GM21717 (cell line): ENCODE data around the gene RTL1.

Source experiments
- ATAC-seq: cut with Tn5 transposase; IDR thresholded peaks from one replicate; pipeline ENCODE4 v1.9.1; 2021; ENCODE audit warnings: mild to moderate bottlenecking, moderate library complexity; ENCODE audit not compliant: unreplicated experiment

Gene RTL1

DNA sequence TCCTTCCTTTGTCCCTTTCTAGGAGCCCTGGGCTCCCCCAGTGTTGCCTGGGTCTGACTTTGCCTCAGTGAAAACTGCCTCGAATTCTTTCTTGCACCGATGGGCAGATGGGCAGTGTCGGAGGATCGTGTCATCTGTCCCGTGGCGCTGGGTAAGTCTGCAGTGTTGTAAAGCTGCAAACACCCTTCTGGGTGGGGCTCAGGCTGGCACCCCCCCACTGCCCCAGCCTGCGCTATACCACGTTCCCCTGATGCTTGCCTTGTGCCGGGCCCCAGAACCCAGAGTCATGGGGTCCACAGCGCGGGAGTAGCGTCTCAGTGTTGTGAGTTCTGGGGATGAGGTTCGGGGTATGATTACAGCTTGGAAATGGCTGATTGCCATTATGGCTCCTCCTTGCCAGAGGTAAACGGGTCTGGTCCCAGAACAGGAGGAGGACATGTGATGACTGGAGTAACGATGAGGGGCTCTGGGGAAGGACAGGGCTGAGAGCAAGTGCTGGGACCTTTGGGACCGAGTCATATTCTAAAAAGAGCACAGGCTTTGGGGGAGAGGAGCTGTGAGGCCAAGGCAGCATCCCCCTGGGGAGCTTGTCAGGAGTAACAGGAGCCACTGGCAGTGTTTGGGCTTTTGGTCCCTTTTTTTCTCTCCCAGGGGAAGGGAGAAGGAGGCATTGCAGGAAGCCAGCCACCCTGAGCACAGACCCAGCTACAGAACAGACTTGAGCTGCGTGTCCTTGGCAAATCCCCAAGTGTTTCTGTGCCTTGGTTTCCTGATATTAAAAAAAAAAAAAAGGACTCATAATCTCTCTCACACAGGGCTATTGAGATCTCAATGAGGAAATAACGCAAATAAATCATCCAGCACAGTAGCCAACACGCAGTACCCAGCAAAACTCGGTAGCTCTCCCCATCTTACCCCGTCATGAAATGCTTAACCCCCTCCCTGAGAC, 4.3 kb downstream of the RTL1 start:
- no peak for ATAC-seq

DNA sequence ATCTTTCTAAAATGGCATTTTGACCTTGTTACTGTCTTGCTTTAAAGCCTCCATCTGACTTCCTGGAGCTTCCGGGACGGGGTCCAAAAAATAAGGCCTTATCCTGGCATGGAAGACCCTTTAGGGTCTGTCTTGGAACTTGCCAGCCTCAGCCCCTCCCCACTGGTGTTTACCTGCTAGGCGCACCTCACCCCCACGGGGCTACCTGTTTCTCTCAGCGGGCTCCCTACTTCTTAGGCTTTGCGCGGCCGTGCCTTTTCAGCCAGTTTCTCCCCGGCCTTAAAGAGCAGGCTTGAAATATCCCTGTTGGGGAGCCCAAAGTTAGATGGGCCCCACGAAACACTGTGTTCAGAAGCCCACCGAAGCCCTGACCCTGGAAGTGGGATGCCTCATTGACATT, 5.1 kb downstream of the RTL1 start:
- ATAC-seq: no peak

DNA sequence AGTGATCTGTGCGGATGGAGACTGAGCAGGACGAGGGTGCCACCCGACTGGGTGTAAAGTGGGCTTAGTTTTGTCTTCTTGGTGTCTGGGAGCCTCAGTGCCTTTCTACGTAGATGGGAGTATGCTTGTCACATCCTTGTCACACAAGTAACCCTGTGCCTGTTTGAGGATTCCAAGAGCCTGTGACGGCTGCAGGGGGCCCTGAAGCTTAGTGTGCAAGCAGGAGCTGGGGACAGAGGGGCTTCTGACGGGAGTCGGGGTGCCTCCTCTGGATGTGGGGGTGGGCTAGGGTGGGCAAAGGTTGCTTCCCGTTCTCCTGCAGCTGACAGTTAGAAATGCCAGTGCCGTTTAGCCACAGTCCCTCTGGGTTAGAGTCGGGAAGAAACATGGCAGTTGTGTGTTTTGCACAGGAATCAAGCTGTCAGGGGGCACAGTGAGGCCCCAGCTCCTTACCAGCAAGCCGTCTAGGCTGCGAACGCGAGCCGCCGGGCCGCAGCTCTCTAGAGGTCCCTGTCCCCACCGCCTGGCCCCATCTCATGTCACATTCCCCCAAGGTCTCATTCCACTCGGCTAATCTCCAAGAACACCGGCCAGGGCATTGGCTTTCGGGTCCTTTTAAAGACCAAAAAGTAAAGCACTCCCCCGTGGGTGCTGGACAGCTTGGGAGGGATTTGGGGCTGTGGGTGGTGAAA, 7.0 kb downstream of the RTL1 start:
- no peak for ATAC-seq

DNA sequence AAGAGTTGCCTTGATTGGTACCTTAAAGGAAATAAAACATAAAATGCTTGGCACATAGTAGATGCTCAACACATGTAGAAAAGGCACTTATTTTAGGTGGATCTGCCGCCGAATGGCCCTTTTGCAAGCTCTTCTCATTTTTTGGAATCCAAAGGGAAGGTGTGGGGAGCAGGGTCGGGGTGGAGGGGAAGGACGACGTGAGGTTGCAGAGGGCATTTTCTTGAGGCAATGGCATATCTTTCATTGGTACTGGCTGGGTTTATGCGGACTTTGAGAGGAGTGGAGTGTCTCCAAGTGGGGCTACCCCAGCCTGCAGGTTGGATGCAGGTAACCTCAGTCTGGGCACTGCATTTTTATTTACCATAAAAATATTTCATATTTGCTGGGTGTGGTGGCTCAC, 8.1 kb downstream of the RTL1 start:
- ATAC-seq: no peak

DNA sequence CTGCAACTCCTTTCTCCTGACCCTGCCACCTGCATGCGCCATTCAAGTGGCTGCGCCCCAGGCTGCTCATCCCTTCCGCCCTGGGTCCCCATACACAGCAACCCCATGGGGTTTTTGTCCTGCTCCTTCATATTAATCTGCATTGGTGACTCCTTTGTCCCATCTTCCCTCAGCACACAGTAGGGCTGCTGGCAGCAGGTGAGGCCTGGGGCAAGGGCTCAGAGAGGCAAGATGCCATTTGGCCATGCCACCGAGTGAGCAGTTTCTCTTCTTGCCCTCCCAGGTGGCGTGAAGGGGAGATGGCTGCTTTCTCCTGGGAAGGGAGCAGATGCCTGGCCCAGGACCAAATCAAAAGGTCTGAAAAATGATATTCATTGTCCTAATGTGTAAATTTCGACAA, 9.1 kb downstream of the RTL1 start:
- ATAC-seq: no peak

DNA sequence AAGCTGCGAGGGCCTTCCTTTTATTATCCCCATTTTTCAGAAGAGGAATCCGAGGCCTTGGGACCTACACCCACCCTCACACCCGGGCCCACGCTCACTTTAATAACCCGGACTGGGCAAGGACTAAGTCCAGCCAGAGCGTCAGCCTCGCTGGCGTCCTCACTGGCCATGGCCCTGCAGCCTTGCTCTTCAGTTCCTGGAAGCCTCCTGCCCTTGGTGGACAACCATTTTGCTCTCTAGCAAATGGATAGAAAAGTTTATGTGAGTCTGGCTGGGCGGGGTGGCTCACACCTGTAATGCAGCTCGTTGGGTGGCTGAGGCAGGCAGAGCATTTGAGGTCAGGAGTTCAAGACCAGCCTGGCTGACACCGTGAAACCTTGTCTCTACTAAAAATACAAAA, 9.8 kb downstream of the RTL1 start:
- no peak for ATAC-seq

DNA sequence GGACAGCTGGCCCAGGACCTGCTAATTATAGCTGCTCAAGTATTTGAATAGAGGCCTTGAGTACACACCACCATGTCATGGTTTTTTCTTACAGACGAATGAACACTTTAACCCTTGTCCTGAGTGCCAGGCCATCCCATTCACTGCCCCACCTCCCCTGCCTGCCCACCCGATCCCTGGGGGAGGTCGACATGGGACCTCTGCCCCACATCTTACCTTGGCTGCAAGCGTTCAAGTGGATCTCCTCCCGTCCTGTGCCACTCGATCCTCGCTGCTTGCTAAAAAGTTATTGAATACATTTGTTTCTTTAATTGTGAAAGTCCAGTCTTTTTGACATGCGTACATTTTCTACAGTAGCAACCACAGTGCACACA, 10.3 kb downstream of the RTL1 start:
- ATAC-seq: no peak

DNA sequence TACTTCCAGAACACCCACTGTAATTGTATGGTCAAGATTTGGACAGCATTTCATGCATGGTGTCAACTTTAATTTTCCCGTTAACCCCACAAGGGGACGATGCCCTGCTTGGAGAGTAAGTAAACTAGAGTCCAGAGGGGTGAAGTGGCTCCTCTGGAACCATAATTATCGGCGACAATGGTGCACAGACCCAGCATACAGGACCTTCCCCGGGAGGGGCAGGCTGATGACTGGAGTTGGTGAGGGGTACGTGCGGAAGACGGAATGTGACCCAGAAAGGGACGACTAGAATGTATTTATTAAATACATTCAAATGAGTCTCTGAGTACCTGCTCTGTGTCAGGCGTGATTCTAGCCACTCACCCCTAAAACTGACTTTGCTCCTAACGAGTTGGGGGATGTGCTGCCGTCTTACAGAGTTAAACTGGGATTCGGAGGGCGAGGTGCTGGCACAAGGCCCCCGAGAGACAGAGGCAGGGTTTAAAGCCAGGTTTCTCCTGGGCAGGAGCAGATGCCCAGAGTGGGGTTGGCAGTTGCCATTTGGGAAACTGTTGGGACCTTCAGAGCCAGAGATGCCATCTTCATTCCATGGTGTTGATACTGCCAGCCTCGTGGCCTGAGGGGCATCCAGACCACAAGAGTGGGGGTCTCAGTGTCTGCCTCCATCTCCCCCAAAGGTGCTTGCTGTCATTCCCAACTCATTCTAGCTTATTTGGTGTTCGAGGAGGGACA, 10.9 kb downstream of the RTL1 start:
- no peak for ATAC-seq

DNA sequence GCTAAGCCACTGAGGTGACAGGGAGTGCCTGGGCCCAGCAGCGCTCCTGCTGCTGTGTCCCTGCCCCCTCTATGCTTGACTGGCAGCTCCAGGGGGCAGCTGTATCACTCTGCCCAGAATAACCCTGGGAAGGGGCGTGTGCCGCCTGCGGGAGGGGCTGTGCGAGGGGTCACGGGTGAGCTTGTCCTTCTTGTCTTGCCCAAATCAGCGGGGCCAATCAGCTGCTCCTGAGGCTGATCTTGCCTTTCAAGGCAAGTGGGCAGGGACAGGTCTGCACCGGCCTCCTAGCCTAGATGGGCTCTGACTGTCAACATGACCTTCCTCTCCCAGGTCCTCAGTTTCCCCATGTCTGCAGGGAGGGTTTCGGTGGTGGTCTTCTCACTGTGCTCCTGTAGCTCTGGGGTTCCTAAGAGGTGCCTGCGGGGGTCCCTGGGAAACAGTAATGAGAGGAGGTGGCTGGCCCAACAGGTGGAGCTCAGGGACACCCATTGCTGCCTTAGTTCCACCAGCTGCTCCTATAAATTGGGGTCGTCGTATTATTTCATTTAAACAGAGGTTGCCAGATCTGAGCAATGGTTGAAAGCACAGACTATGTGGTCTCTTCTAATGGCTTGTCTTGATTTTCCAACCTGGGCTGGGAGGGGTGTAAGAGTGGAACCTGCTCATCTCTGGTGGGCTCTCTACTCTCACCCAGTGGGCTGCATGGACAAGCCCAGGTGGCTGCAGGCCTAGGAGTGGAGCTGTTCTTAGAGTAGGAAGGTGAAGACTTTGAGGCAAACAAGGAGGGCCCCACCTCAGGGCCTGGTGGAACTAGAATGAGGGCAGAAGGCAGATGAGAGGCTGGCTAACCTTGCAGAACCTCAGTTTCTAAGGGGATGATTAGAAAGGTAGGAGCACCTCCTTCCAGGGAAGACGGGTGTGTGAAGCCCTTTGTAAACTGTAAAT, 11.7 kb downstream of the RTL1 start:
- ATAC-seq: no peak

DNA sequence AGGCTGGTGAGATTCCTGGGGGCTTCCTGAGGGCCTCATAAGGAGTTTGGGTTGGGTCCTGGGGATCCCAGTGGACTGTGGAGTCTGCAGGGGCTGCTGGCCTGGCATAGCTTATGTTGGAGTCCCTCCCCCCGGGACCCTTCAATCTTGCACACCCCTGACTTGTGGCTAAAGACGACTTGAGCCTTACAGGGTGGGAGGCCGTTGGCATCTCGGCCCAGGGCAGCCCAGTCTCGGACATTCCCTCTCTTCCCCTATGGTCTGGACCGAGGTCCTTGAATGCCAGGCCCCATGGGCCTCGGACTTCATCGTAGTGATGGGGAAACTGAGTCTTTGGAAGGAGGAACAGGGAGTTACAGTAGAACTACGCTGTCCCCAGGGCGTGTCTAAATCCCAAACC, 12.5 kb downstream of the RTL1 start:
- ATAC-seq: no peak

DNA sequence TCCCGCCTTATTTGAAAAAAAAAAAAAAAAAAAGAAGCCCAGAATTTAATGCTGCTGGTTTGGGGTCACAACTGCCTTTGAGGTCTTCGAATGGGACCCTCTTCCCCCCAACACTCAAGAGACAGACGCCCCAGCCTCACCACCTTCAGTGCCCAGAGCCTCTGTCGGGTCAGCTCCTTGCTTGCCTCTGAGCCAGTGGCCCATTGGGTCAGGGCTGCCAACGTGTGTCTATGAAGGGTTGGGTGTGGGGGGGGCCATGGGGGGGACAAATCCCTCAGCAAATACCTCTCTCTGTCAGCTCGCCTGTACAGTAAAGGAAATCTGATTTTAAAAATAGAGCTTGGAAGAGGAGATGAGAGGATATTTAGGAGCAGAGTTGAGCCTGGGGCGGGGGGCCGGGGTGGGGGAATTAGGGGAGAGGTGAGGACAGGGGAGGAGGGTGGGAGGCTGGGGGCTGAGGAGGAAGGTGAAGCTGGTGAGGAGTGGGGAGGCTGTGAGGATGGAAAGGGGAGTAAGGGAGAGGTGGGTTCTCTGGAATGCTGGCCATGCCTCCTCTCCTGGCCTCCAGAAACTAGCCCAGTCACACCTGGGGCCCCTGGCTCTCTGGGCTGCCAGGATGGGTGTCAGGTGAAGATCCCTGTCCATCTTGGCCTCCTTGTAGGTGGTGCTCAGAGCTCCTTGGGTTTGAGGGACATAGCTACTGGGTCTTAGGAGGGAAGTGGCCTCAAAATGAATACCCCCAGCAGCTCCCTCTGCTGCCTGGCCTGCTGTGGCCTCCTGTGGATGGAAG, 13.3 kb downstream of the RTL1 start:
- no peak for ATAC-seq

DNA sequence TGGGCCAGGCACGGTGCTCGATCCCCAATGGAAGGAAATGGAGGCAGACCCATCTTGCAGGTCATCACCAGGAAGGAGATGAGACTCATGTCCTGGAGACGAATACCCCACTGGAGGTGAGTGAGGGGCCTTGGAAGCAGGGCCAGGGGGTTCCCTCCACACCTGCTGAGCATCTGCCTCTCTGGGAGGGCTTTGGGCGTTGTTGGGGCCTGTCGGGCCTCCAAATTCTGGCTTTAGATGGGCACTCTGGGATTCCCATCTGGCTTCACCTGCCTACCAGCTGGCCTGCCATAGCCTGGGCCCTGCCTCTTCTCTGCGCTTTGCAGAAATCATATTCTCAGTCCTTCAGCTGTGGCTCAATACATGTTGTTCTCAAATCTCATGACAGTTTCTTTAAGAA, 13.9 kb downstream of the RTL1 start:
- ATAC-seq: no peak

DNA sequence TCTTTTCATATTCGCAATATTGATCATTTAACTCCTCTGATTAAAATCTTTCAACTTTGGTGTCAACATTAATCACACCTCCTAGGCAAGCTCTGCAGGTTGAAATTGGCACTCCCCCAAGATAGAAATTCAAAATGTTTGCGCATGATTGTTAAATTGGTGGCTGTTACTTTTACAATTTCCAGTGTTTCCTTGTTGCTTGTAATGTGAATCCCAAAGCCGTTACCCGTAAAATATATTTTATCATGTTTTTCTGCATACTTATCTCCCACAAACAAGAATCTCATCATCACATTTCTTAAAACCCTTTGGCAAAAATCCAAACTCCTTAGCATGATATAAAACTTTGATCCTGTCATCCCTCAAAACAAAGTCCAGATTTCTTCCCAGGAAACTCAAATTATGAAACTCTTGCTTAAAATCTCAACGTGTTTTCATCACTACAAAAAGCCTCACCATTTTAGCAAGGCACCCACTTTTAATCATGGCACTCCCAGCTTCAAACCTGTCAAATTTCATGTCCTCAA, 14.7 kb downstream of the RTL1 start:
- ATAC-seq: no peak

DNA sequence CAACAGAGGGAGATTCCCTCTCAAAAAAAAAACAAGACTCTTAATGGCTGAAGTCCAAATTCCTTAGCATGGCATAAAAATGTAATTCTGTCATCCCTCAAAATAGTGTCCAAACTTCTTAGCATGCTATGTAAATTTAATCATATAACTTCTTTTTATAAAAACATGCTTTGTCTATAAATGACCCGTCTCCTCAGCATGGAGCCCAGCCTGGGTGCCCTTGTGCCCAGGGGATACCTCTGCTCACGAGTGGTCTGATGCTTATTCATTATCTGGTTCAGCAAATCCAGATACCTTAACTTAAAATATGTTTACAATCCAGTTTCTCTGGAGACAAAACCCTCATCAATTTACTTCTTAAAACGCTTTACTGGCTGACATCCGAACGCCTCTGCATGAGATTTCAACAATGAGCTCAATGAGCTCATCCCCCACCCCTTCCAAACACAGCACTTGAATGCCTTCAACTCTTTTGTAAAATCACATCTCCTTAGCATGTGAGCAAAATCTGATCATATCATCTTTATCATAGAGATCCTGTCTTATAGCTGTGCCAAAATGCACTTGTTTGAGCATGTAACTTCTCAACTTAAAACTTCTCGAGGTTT, 15.7 kb downstream of the RTL1 start:
- ATAC-seq: no peak

DNA sequence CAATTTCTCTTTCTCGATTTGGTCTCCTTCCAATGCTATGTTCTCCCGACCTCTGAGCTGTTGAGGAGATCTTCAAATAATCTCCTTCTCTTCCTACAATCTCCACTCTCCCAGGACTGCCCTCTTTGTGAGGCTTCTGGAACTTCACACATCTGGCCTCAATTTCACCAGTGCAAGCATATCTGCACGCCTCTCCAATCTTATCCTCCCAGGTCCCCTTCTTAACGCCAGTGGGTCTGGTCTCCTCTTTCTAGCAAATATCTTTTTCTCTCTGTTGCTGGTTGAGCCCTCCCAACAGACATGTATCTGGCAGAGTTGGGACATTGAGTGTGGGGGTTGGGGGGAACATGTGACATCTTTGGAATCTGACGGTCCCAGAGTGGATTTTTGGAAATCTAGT, 17.9 kb downstream of the RTL1 start:
- ATAC-seq: no peak

DNA sequence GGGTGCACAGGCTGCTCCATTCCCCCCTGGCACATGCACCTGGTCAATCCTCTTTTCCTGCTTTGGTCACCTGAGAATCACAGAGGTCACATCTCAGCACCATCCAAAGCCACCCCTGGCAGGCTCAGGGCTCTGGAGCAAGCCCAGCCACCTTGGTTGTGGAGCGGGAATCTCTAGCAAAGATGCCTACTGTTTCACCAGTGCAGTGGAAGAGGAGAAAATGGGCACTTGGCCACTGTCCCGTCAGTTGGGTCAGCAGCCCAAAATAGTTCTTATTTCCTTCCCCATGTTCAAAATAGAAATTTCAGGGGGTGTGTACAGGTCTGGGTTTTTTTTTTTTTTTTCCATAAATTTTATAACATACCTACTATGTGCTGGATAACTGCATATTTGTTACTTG, 18.3 kb downstream of the RTL1 start:
- ATAC-seq: no peak

DNA sequence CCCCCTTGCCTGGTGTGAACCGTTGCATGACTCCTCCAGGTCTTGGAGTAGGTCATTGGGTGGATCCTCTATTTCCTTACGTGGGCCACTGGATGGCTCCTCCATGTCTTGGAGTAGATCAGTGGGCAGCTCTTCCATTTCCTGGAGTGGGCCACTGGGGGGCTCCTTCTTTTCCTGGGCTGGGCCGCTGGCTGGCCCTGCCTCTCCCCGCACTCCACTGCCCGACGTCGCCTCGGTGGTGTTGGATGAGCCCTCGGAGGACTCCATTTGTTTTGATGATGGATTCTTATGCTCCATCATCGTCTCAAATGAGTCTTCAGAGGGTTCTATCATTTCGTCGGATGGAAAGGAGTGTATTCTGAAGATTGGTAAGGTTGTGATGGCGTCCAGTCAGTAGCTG, 19.1 kb downstream of the RTL1 start:
- ATAC-seq: no peak

DNA sequence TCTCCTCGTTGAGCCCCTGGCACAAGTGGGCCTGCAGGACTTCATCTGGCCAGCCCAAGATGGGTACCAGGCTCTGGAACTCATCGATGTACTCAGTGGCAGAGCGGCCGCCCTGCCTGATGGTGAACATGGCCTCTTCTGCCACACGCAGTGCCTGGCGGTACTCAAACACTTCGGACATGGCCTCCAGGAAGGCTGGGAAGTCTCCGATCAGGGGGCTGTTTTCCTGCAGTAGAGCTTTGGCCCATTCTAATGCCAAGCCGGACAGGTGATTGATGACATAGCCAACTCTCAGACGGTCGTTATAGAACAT, 19.8 kb downstream of the RTL1 start:
- no peak for ATAC-seq

DNA sequence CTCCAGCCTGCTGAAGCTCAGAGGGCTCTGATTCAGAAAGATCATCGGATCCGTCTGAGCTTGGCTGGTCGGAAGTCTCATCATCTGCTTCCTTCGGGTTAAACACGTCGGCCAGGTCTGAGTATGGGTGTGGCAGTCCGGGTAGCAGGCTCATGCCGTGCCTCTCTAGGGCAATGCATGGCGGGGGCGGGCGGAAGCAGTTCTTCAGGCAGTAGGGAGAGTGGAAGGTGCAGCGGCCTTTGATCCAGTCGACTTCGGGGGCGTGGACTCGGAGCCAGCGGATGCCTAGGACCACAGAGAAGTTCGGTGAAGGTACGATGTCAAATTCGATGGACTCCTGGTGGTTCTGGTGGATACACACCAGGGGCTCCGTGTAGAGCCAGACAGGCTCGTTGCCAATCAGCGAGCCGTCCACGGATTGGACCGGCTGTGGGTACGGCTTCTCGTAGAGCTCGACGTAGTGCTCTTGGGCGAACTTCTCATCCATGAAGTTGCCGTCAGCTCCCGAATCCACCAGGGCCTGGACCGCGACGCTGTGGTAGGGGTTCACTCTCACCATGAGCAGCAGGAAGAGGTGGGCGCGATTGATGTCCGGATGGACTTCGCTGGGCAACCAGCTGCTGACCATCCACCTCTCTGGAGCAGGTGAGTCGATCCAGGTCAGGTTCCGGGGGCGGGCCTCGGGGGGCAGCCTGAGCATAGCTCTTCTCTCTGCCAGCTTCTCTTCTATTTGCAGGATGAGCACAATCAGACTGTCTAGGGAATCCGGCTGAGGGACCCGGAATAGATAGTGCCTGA, 20.3 kb downstream of the RTL1 start:
- ATAC-seq: no peak
